ENCODE data around the gene STYXL1. TPM values are rescaled to one million over a fixed set of nuclear protein-coding genes. Genes with fewer than 3 reads are reported as not detected.

Gene STYXL1
- total and polyA plus RNA-seq, 12 donors, result 20.9 to 82.0 (median 50.8) TPM

- H3K4me1 ChIP-seq (replicated peaks in 1 of 2), result peaks cover 33 to 39% of the 10 kb centered on the region in 2 donors
These were observed 55.6 kb downstream of the STYXL1 start for GRCh38 chr7:75992083-75992755.

GRCh38 chr7:75991531-75992082 lies 56.2 kb downstream of the STYXL1 start:
- H3K36me3 ChIP-seq (replicated peaks in 1 of 2), result peaks cover 0 to 17% of the 10 kb centered on the region in 2 donors
- peak in 2 of 7 donors; percentile 19 to 53 for DNase-seq
- no peaks in the 10 kb centered on the region for H3K9me3 ChIP-seq (replicated peaks in 1 of 3)
- intact Hi-C loops (cut with DNase I), result loop anchor here in 1 of 2 donors (10.0 kb wide), 2 partner anchors 77 to 117 kb away; partner anchors contain the start of genes POR and RHBDD2
- no peak overlapping the region for H3K4me3 ChIP-seq
- TF ChIP-seq POLR2A (IDR thresholded peaks at IDR 0.05) (no peak), CTCF (IDR thresholded peaks at IDR 0.05) (no peak)
- peak overlapping the region; percentile 16 to 98 (median 95) for H3K27ac ChIP-seq
- 93 to 99% (median 95%) methylated on average over 9 of the region's 9 CpGs for WGBS, 4 donors
- no peaks in the 10 kb centered on the region for H3K27me3 ChIP-seq
- peaks cover 33 to 42% of the 10 kb centered on the region in 2 donors for H3K4me1 ChIP-seq (replicated peaks in 1 of 2)

More at GRCh38 chr7:75992083-75992755, 55.6 kb downstream of the STYXL1 start:
- peaks cover 0 to 11% of the 10 kb centered on the region in 2 donors for H3K36me3 ChIP-seq (replicated peaks in 1 of 2)
- no peak overlapping the region for H3K4me3 ChIP-seq
- DNase-seq, result peak in 1 of 7 donors; percentile 36
- H3K27me3 ChIP-seq, result no peaks in the 10 kb centered on the region
- H3K27ac ChIP-seq, result peak overlapping the region; percentile 16 to 98 (median 95)
- TF ChIP-seq POLR2A (IDR thresholded peaks at IDR 0.05) (no peak), CTCF (IDR thresholded peaks at IDR 0.05) (no peak)
- H3K9me3 ChIP-seq (replicated peaks in 1 of 3), result no peaks in the 10 kb centered on the region
- WGBS, 4 donors, result 87 to 96% (median 91%) methylated on average over 11 to 20 of the region's 20 CpGs
- intact Hi-C loops (cut with DNase I), result loop anchor here in 1 of 2 donors (10.0 kb wide), 2 partner anchors 77 to 117 kb away; partner anchors contain the start of genes POR and RHBDD2

GRCh38 chr7:75989500-75990388 lies 58.1 kb downstream of the STYXL1 start:
- DNase-seq, result peak; percentile 68 to 95 (median 92)
- H3K27me3 ChIP-seq, result no peaks in the 10 kb centered on the region
- no peaks in the 10 kb centered on the region for H3K9me3 ChIP-seq (replicated peaks in 1 of 3)
- H3K4me3 ChIP-seq, result peak overlapping the region in 1 of 4 donors; percentile 0
- H3K27ac ChIP-seq, result peak overlapping the region; percentile 50 to 98 (median 95)
- peaks cover 43 to 60% of the 10 kb centered on the region in 2 donors for H3K4me1 ChIP-seq (replicated peaks in 1 of 2)
- TF ChIP-seq POLR2A (IDR thresholded peaks at IDR 0.05), result peak in 1 of 2 donors; percentile 67
- TF ChIP-seq CTCF (IDR thresholded peaks at IDR 0.05), result no peak
- peaks cover 0 to 36% of the 10 kb centered on the region in 2 donors for H3K36me3 ChIP-seq (replicated peaks in 1 of 2)
- intact Hi-C loops (cut with DNase I), result loop anchor here (5.0 to 10.0 kb wide), 3 partner anchors 72 to 115 kb away; partner anchors contain the start of genes POR (in 2 of the 2) and RHBDD2 (in 1 of the 2)
- 40 to 51% (median 48%) methylated on average over 18 to 21 of the region's 21 CpGs for WGBS, 4 donors
